SJSA1 (cell line): Measurements from ENCODE around the gene PCDHGA9. TPM values are rescaled to one million over a fixed set of nuclear protein-coding genes. Genes with fewer than 3 reads are reported as not detected.
"Not testable (repeated sequence)": the region's sequence is repeated elsewhere in the genome, so short reads cannot be mapped to it uniquely, and the experiment has no call there.

ENCODE experiments used
- DNase-seq, 2 experiments: peaks; one replicate each; pipeline ENCODE4 v3.0.0-alpha.2; 2015 to 2020; ENCODE audit warnings: low spot score in 2 of 2, low read depth in 1 of 2
- H3K27ac ChIP-seq: fragments of 250-450 bp; sonication (Bioruptor Pico); 2 replicates; pipeline ENCODE4 v1.5.1; 2020; ENCODE audit warnings: mild to moderate bottlenecking, moderate library complexity
- H3K27me3 ChIP-seq: fragments of 250-450 bp; sonication (Bioruptor Pico); replicated peaks from 2 replicates; pipeline ENCODE4 v1.5.1; 2020; ENCODE audit warnings: mild to moderate bottlenecking, moderate library complexity
- H3K36me3 ChIP-seq: fragments of 250-450 bp; sonication (Bioruptor Pico); 2 replicates; pipeline ENCODE4 v1.5.1; 2020; ENCODE audit warnings: mild to moderate bottlenecking
- H3K4me1 ChIP-seq: fragments of 250-450 bp; sonication (Bioruptor Pico); replicated peaks from 2 replicates; pipeline ENCODE4 v1.6.1; 2021; ENCODE audit warnings: mild to moderate bottlenecking
- H3K4me3 ChIP-seq: fragments of 250-450 bp; sonication (Bioruptor Pico); 2 replicates; pipeline ENCODE4 v1.5.1; 2020; ENCODE audit warnings: mild to moderate bottlenecking
- H3K9me3 ChIP-seq: fragments of 250-450 bp; sonication (Bioruptor Pico); replicated peaks from 2 replicates; pipeline ENCODE4 v1.5.1; 2020; ENCODE audit warnings: mild to moderate bottlenecking
- total RNA-seq: library from RNA; depleted of rRNA; stranded (reverse); fragments of >200 nt; shearing (Covaris generic); gene quantifications from 2 replicates; pipeline ENCODE4 v1.2.3, GENCODE V29; 2014

PCDHGA9 gene
- total RNA-seq, 1 experiment from 2014 or later, result 0.55 TPM

GRCh38 chr5:141371572-141372475, 30.8 kb upstream of the PCDHGA9 start:
- H3K4me1 ChIP-seq, result no peaks in the 10 kb centered on the region
- no peak overlapping the region for H3K4me3 ChIP-seq
- peaks cover 39% of the 10 kb centered on the region for H3K9me3 ChIP-seq
- H3K27me3 ChIP-seq, result no peaks in the 10 kb centered on the region
- no peaks in the 10 kb centered on the region for H3K36me3 ChIP-seq
- no peak for DNase-seq
- H3K27ac ChIP-seq, result no peak overlapping the region

- Histone ChIP-seq H3K27ac (no peak within 1 kb of the TSS), H3K9me3 (peaks cover 39% of the 10 kb centered on the region), H3K27me3 (no peaks in the 10 kb centered on the region), H3K4me3 (no peak within 1 kb of the TSS), H3K4me1 (no peaks in the 10 kb centered on the region), H3K36me3 (no peaks in the 10 kb centered on the region)
- DNase-seq, result no peak
These were observed 28.8 kb upstream of the PCDHGA9 start, which contains the start of gene PCDHGA6 for GRCh38 chr5:141373673-141374317. PCDHGA6 (plus strand) TSS chr5:141373891; CDS start chr5:141374084, 193 bp downstream.

GRCh38 chr5:141374627-141375026, 28.0 kb upstream of the PCDHGA9 start:
- H3K27ac ChIP-seq, result no peak overlapping the region
- H3K4me3 ChIP-seq, result no peak overlapping the region
- peaks cover 39% of the 10 kb centered on the region for H3K9me3 ChIP-seq
- H3K36me3 ChIP-seq, result no peaks in the 10 kb centered on the region
- H3K27me3 ChIP-seq, result no peaks in the 10 kb centered on the region
- H3K4me1 ChIP-seq, result no peaks in the 10 kb centered on the region
- DNase-seq, result no peak

- peaks cover 36% of the 10 kb centered on the region for H3K9me3 ChIP-seq
- H3K27ac ChIP-seq, H3K27me3 ChIP-seq, H3K4me1 ChIP-seq, H3K4me3 ChIP-seq, H3K36me3 ChIP-seq: not testable (repeated sequence)
- DNase-seq, result peak in 1 of 2 experiments; percentile 44
These were observed 27.0 kb upstream of the PCDHGA9 start for GRCh38 chr5:141375444-141376155.

- Histone ChIP-seq H3K36me3 (no peaks in the 10 kb centered on the region), H3K27me3 (no peaks in the 10 kb centered on the region), H3K4me1 (no peaks in the 10 kb centered on the region), H3K27ac (no peak within 1 kb of the TSS), H3K4me3 (peak within 1 kb of the TSS; percentile 9; the same call in 1 of the 2 replicates), H3K9me3 (peaks cover 29% of the 10 kb centered on the region)
- no peak for DNase-seq
These were observed 19.9 kb upstream of the PCDHGA9 start, which contains the start of gene PCDHGA7 for GRCh38 chr5:141382469-141383294. PCDHGA7 (plus strand) TSS chr5:141382742; CDS start chr5:141382900, 158 bp downstream.

GRCh38 chr5:141383345-141383744, 19.2 kb upstream of the PCDHGA9 start:
- H3K27ac ChIP-seq, result no peak overlapping the region
- H3K27me3 ChIP-seq, result no peaks in the 10 kb centered on the region
- no peaks in the 10 kb centered on the region for H3K4me1 ChIP-seq
- no peak for DNase-seq
- no peaks in the 10 kb centered on the region for H3K36me3 ChIP-seq
- peaks cover 31% of the 10 kb centered on the region for H3K9me3 ChIP-seq
- no peak overlapping the region for H3K4me3 ChIP-seq

GRCh38 chr5:141384471-141385267, 17.9 kb upstream of the PCDHGA9 start:
- no peaks in the 10 kb centered on the region for H3K27me3 ChIP-seq
- H3K27ac ChIP-seq, result no peak overlapping the region
- no peaks in the 10 kb centered on the region for H3K4me1 ChIP-seq
- H3K4me3 ChIP-seq, result no peak overlapping the region
- H3K36me3 ChIP-seq, result no peaks in the 10 kb centered on the region
- no peak for DNase-seq
- peaks cover 39% of the 10 kb centered on the region for H3K9me3 ChIP-seq

GRCh38 chr5:141387557-141388311, 14.8 kb upstream of the PCDHGA9 start, which contains the start of gene PCDHGB4:
PCDHGB4 (plus strand) TSS chr5:141387698; CDS start chr5:141387885, 187 bp downstream.
- DNase-seq, H3K27me3 ChIP-seq, H3K27ac ChIP-seq, H3K36me3 ChIP-seq, H3K4me1 ChIP-seq, H3K4me3 ChIP-seq: not testable (repeated sequence)
- peaks cover 43% of the 10 kb centered on the region for H3K9me3 ChIP-seq

GRCh38 chr5:141388661-141389060, 13.9 kb upstream of the PCDHGA9 start:
- Histone ChIP-seq H3K27me3 (no peaks in the 10 kb centered on the region), H3K4me3 (no peak overlapping the region), H3K27ac (no peak overlapping the region), H3K9me3 (peaks cover 36% of the 10 kb centered on the region), H3K4me1 (no peaks in the 10 kb centered on the region), H3K36me3 (no peaks in the 10 kb centered on the region)
- no peak for DNase-seq

- DNase-seq, result no peak
- H3K27ac ChIP-seq, result no peak overlapping the region
- H3K36me3 ChIP-seq, result no peaks in the 10 kb centered on the region
- no peaks in the 10 kb centered on the region for H3K4me1 ChIP-seq
- H3K9me3 ChIP-seq, result peaks cover 37% of the 10 kb centered on the region
- H3K27me3 ChIP-seq, result no peaks in the 10 kb centered on the region
- H3K4me3 ChIP-seq, result no peak overlapping the region
These were observed 13.2 kb upstream of the PCDHGA9 start for GRCh38 chr5:141389153-141390042.
